ENCODE data around the gene ENDOU. TPM values are rescaled to one million over a fixed set of nuclear protein-coding genes. Genes with fewer than 3 reads are reported as not detected.

ENDOU gene
- polyA plus RNA-seq, 1 of the 3 experiments (the other 2 are of a cell fraction) = not detected

GRCh38 chr12:47769234-47770085 lies 44.2 kb upstream of the ENDOU start:
- TF ChIP-seq EP300 (IDR thresholded peaks at IDR 0.05; ENCODE audit: borderline replicate concordance in 1 of 2, low read depth in 1 of 2, low read length in 1 of 2) = peak in 1 of 2 experiments; percentile 15; a peak in 1 of 4 replicates
- no peak for TF ChIP-seq YY1 (IDR thresholded peaks at IDR 0.05; ENCODE audit: low read depth)
- TF ChIP-seq GATA2 (CRISPR knock-in tag; IDR thresholded peaks at IDR 0.05) = peak; percentile 16; the same call in 1 of the 2 replicates
- H3K4me3 ChIP-seq (ENCODE audit: low read depth in 2 of 2, low read length in 1 of 2) = no peak overlapping the region
- no peaks in the 10 kb centered on the region for H4K20me1 ChIP-seq (ENCODE audit: insufficient read depth)
- WGBS (ENCODE audit: low lambda C conversion rate) = 83% methylated on average over 4 of the region's 4 CpGs
- H3K9me3 ChIP-seq = no peaks in the 10 kb centered on the region
- no peak overlapping the region for H3K27ac ChIP-seq (ENCODE audit: low read depth in 2 of 2, low read length in 1 of 2)
- no peaks in the 10 kb centered on the region for H3K36me3 ChIP-seq (replicated peaks in 1 of 2; ENCODE audit: control insufficient read depth in 1 of 2, insufficient read depth in 2 of 2, low read length in 1 of 2)
- ChIA-PET POLR2A (interaction anchor here (1.6 kb wide), 1 partner anchor 33 kb away, joined by 7 read pairs; no protein-coding TSS in a partner anchor), CTCF (interaction anchor here (6.7 to 22.9 kb wide), 4 partner anchors 8 to 67 kb away, joined by 90 to 1294 read pairs (median 386); partner anchors contain the start of genes ENDOU, RAPGEF3 and RPAP3)
- no peaks in the 10 kb centered on the region for H3K27me3 ChIP-seq (ENCODE audit: insufficient read depth)
- no peak for DNase-seq
- H3K4me1 ChIP-seq (ENCODE audit: control insufficient read depth in 1 of 2, insufficient read depth in 2 of 2, low read depth in 1 of 2, low read length in 1 of 2) = peaks cover 10 to 23% of the 10 kb centered on the region in 2 experiments; a peak in 2 of 4 replicates
- no peak overlapping the region for H3K9ac ChIP-seq
- H3K79me2 ChIP-seq (ENCODE audit: insufficient read depth) = no peaks in the 10 kb centered on the region
- H3K4me2 ChIP-seq = no peak overlapping the region
- no peaks in the 10 kb centered on the region for H3K9me2 ChIP-seq
- no peaks in the 10 kb centered on the region for H3F3A ChIP-seq (replicated peaks; ENCODE audit: insufficient read depth)
- no peak overlapping the region for H2AFZ ChIP-seq (ENCODE audit: low read depth)

- H3K4me2 ChIP-seq = no peak overlapping the region
- DNase-seq = no peak
These were observed 43.1 kb upstream of the ENDOU start for GRCh38 chr12:47768323-47768811.

More at GRCh38 chr12:47768323-47768811, 43.1 kb upstream of the ENDOU start:
- H3K9me2 ChIP-seq = no peaks in the 10 kb centered on the region
- H3K36me3 ChIP-seq (replicated peaks in 1 of 2; ENCODE audit: control insufficient read depth in 1 of 2, insufficient read depth in 2 of 2, low read length in 1 of 2) = no peaks in the 10 kb centered on the region
- H3K27ac ChIP-seq (ENCODE audit: low read depth in 2 of 2, low read length in 1 of 2) = no peak overlapping the region
- 51% methylated on average over 2 of the region's 2 CpGs for WGBS (ENCODE audit: low lambda C conversion rate)
- no peaks in the 10 kb centered on the region for H3K27me3 ChIP-seq (ENCODE audit: insufficient read depth)
- H4K20me1 ChIP-seq (ENCODE audit: insufficient read depth) = no peaks in the 10 kb centered on the region
- POLR2A ChIA-PET = no interaction called here
- H3K4me1 ChIP-seq (ENCODE audit: control insufficient read depth in 1 of 2, insufficient read depth in 2 of 2, low read depth in 1 of 2, low read length in 1 of 2) = peaks cover 7 to 26% of the 10 kb centered on the region in 2 experiments; a peak in 1 of 4 replicates
- no peaks in the 10 kb centered on the region for H3F3A ChIP-seq (replicated peaks; ENCODE audit: insufficient read depth)
- no peak overlapping the region for H3K9ac ChIP-seq
- H3K79me2 ChIP-seq (ENCODE audit: insufficient read depth) = no peaks in the 10 kb centered on the region
- H3K4me3 ChIP-seq (ENCODE audit: low read depth in 2 of 2, low read length in 1 of 2) = no peak overlapping the region
- no peaks in the 10 kb centered on the region for H3K9me3 ChIP-seq
- TF ChIP-seq PBX3 (IDR thresholded peaks at IDR 0.05) (peak; percentile 53; the same call in 1 of the 2 replicates), REST (IDR thresholded peaks at IDR 0.05; ENCODE audit: low read depth, low read length) (no peak)
- no peak overlapping the region for H2AFZ ChIP-seq (ENCODE audit: low read depth)
- CTCF ChIA-PET = interaction anchor here (1.1 to 22.9 kb wide), 7 partner anchors 9 to 194 kb away, joined by 5 to 1294 read pairs (median 90); partner anchors contain the start of genes ENDOU, HDAC7, RAPGEF3 and RPAP3
